Urothelium cell line (cell line): ENCODE data around the gene TRIM62.

Experiments used
- DNase-seq: peaks from one replicate; pipeline ENCODE4 v3.0.0; 2011; ENCODE audit warnings: low spot score, mixed read lengths
- FAIRE-seq: peaks from 2 replicates; lab custom pipeline; 2011; peaks lifted over from hg19 to GRCh38; lab: Jason Lieb, UNC

Gene TRIM62

GRCh38 chr1:33162141-33162540 is 19.7 kb downstream of the TRIM62 start:
- FAIRE-seq (no peak), DNase-seq (no peak)

- DNase-seq = no peak
Measured at GRCh38 chr1:33161061-33161681, 20.7 kb downstream of the TRIM62 start.

GRCh38 chr1:33159577-33159976 is 22.3 kb downstream of the TRIM62 start:
- FAIRE-seq = no peak
- no peak for DNase-seq

More at GRCh38 chr1:33161061-33161681, 20.7 kb downstream of the TRIM62 start:
- FAIRE-seq = no peak

- FAIRE-seq = no peak
Measured at GRCh38 chr1:33158366-33158765, 23.5 kb downstream of the TRIM62 start.

GRCh38 chr1:33157131-33157530 is 24.7 kb downstream of the TRIM62 start:
- no peak for DNase-seq
- no peak for FAIRE-seq

More at GRCh38 chr1:33158366-33158765, 23.5 kb downstream of the TRIM62 start:
- no peak for DNase-seq

GRCh38 chr1:33155877-33156538 is 25.8 kb downstream of the TRIM62 start:
- FAIRE-seq (no peak), DNase-seq (no peak)

- DNase-seq (no peak), FAIRE-seq (no peak)
Measured at GRCh38 chr1:33153650-33154049, 28.2 kb downstream of the TRIM62 start.

GRCh38 chr1:33152685-33153432 is 29.0 kb downstream of the TRIM62 start:
- no peak for FAIRE-seq
- no peak for DNase-seq

GRCh38 chr1:33151116-33151515 is 30.7 kb downstream of the TRIM62 start:
- no peak for DNase-seq
- FAIRE-seq = no peak

GRCh38 chr1:33150522-33150921 is 31.3 kb downstream of the TRIM62 start:
- no peak for DNase-seq
- no peak for FAIRE-seq

GRCh38 chr1:33149453-33150190 is 32.2 kb downstream of the TRIM62 start:
- no peak for DNase-seq
- no peak for FAIRE-seq

- no peak for DNase-seq
- no peak for FAIRE-seq
Measured at GRCh38 chr1:33148615-33149014, 33.2 kb downstream of the TRIM62 start.

GRCh38 chr1:33147997-33148314 is 33.9 kb downstream of the TRIM62 start:
- FAIRE-seq (no peak), DNase-seq (peak; percentile 36)

- FAIRE-seq (no peak), DNase-seq (no peak)
Measured at GRCh38 chr1:33147275-33147996, 34.4 kb downstream of the TRIM62 start.

- FAIRE-seq (no peak), DNase-seq (no peak)
Measured at GRCh38 chr1:33146003-33146402, 35.8 kb downstream of the TRIM62 start.

- FAIRE-seq (no peak), DNase-seq (no peak)
Measured at GRCh38 chr1:33143698-33144097, 38.1 kb downstream of the TRIM62 start.

- FAIRE-seq (no peak), DNase-seq (no peak)
Measured at GRCh38 chr1:33143176-33143575, 38.7 kb downstream of the TRIM62 start.

- no peak for FAIRE-seq
- no peak for DNase-seq
Measured at GRCh38 chr1:33142483-33143064, 39.3 kb downstream of the TRIM62 start.

GRCh38 chr1:33141781-33142180 is 40.1 kb downstream of the TRIM62 start:
- DNase-seq (no peak), FAIRE-seq (no peak)

- FAIRE-seq = no peak
- no peak for DNase-seq
Measured at GRCh38 chr1:33141216-33141615, 40.6 kb downstream of the TRIM62 start.
